Measurements from ENCODE around the gene CELF1.

DNA sequence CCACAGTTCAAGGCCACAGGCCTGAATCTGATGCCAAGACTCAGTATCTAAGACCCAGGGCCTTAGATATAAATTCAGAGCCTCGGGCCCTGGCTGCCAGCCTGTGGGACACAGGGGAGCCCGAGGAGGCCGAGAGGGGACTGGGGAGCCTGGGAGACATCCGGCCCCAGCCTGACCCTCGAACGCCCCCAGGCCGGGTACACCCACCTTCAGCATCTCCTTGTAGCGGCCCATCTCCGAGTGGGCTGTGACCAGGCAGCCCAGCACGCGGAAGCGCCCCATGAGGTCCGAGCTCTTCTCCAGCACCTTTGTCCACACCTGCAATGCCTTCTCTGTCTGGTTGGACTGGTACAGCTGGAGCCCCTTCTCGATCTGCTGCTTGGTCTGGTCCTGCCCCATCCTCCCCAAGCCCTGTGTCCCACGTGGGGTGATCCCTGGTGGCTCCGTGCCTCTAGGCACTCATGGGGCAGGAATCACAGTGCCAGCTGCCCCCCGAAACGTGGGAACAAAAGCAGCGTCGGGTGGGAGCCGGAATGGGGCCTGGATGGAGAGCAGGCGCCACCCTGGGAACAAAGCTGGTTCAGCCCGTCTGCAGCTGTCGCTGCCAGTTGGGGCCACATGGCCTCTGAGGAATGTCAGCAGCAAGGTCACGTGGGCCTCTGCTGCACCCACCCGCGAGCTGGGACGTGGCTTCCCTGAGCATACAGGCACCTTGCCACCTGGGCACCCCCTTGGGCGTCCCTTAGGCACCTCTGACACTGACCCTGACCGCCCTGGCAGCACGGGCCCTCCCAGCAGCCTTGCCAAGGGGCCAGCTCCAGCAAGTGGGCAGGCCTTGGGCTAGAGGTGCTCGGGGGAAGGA is 104.1 kb downstream of the CELF1 start, which contains the start of gene RAPSN:
- TF ChIP-seq, protein P1, sequence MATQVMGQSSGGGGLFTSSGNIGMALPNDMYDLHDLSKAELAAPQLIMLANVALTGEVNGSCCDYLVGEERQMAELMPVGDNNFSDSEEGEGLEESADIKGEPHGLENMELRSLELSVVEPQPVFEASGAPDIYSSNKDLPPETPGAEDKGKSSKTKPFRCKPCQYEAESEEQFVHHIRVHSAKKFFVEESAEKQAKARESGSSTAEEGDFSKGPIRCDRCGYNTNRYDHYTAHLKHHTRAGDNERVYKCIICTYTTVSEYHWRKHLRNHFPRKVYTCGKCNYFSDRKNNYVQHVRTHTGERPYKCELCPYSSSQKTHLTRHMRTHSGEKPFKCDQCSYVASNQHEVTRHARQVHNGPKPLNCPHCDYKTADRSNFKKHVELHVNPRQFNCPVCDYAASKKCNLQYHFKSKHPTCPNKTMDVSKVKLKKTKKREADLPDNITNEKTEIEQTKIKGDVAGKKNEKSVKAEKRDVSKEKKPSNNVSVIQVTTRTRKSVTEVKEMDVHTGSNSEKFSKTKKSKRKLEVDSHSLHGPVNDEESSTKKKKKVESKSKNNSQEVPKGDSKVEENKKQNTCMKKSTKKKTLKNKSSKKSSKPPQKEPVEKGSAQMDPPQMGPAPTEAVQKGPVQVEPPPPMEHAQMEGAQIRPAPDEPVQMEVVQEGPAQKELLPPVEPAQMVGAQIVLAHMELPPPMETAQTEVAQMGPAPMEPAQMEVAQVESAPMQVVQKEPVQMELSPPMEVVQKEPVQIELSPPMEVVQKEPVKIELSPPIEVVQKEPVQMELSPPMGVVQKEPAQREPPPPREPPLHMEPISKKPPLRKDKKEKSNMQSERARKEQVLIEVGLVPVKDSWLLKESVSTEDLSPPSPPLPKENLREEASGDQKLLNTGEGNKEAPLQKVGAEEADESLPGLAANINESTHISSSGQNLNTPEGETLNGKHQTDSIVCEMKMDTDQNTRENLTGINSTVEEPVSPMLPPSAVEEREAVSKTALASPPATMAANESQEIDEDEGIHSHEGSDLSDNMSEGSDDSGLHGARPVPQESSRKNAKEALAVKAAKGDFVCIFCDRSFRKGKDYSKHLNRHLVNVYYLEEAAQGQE (IDR thresholded peaks at IDR 0.05; ENCODE audit: low read depth), result no peak
- TF ChIP-seq RAD21 (IDR thresholded peaks at IDR 0.05; ENCODE audit: low read depth), result no peak
- no peak for TF ChIP-seq TCF12 (IDR thresholded peaks at IDR 0.05; ENCODE audit: low read depth)
- no peak for TF ChIP-seq CREB1 (IDR thresholded peaks at IDR 0.05; ENCODE audit: low read depth)
- TF ChIP-seq, protein P2, sequence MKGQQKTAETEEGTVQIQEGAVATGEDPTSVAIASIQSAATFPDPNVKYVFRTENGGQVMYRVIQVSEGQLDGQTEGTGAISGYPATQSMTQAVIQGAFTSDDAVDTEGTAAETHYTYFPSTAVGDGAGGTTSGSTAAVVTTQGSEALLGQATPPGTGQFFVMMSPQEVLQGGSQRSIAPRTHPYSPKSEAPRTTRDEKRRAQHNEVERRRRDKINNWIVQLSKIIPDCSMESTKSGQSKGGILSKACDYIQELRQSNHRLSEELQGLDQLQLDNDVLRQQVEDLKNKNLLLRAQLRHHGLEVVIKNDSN (IDR thresholded peaks at IDR 0.05), result no peak
- TF ChIP-seq EGR1 (IDR thresholded peaks at IDR 0.05), result no peak
- no peak for TF ChIP-seq TEAD4 (IDR thresholded peaks at IDR 0.05)
- no peak for TF ChIP-seq YY1 (IDR thresholded peaks at IDR 0.05; ENCODE audit: low read depth)
- no peak for TF ChIP-seq ZBTB7A (IDR thresholded peaks at IDR 0.05; ENCODE audit: low read depth)

Measured in Ishikawa (cell line).